ENCODE measurements around the gene PTPRT.

PTPRT gene

GRCh38 chr20:43003318-43003944 lies 186.3 kb downstream of the PTPRT start:
- Mint-ChIP-seq H3K9me3 (peaks cover 11% of the 10 kb centered on the region), H3K27me3 (no peaks in the 10 kb centered on the region)
- DNase-seq (ENCODE audit: low spot score in 2 of 2): no peak

GRCh38 chr20:42996141-42996540 lies 193.6 kb downstream of the PTPRT start:
- ATAC-seq (replicated peaks; ENCODE audit: extremely low read depth, poor library complexity, severe bottlenecking) (no peak), DNase-seq (ENCODE audit: low spot score in 2 of 2) (no peak)
- Mint-ChIP-seq H3K4me1 (no peaks in the 10 kb centered on the region), H3K36me3 (ENCODE audit: insufficient read depth) (peaks cover 2% of the 10 kb centered on the region), H3K9me3 (peaks cover 19% of the 10 kb centered on the region), H3K27ac (ENCODE audit: low read depth) (no peak overlapping the region), H3K27me3 (no peaks in the 10 kb centered on the region), H3K4me3 (no peak overlapping the region)

More at GRCh38 chr20:43003318-43003944, 186.3 kb downstream of the PTPRT start:
- H3K36me3 Mint-ChIP-seq (ENCODE audit: insufficient read depth): no peaks in the 10 kb centered on the region
- ATAC-seq (replicated peaks; ENCODE audit: extremely low read depth, poor library complexity, severe bottlenecking): no peak
- no peaks in the 10 kb centered on the region for H3K4me1 Mint-ChIP-seq
- H3K4me3 Mint-ChIP-seq: no peak overlapping the region
- no peak overlapping the region for H3K27ac Mint-ChIP-seq (ENCODE audit: low read depth)

DNA sequence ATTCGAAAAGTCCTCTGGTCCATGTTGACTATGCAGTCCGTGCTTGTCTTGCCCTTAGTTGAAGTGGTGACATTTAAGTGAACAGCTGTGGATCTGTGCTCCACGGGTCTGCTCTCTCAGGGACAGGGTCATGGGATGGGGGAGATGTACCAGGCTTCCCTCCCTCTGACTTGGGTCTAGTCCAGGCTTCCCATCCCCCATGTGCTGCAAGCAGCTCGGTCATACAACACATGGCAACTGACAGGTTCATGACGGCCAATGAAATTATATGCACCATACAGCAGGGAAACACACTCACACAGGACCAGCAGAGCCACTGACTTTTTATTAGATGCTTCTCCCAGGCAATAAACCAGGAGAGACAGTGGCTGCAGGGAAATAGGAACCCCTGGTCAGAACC lies 201.4 kb downstream of the PTPRT start:
- H3K27ac Mint-ChIP-seq (ENCODE audit: low read depth): no peak overlapping the region
- no peak for DNase-seq (ENCODE audit: low spot score in 2 of 2)
- H3K27me3 Mint-ChIP-seq: no peaks in the 10 kb centered on the region
- no peaks in the 10 kb centered on the region for H3K4me1 Mint-ChIP-seq
- no peak for ATAC-seq (replicated peaks; ENCODE audit: extremely low read depth, poor library complexity, severe bottlenecking)
- H3K4me3 Mint-ChIP-seq: no peak overlapping the region
- no peaks in the 10 kb centered on the region for H3K36me3 Mint-ChIP-seq (ENCODE audit: insufficient read depth)
- H3K9me3 Mint-ChIP-seq: peaks cover 12% of the 10 kb centered on the region

GRCh38 chr20:42987376-42988114 lies 202.2 kb downstream of the PTPRT start:
- DNase-seq (ENCODE audit: low spot score in 2 of 2) (no peak), ATAC-seq (replicated peaks; ENCODE audit: extremely low read depth, poor library complexity, severe bottlenecking) (no peak)
- H3K27ac Mint-ChIP-seq (ENCODE audit: low read depth): no peak overlapping the region

DNA sequence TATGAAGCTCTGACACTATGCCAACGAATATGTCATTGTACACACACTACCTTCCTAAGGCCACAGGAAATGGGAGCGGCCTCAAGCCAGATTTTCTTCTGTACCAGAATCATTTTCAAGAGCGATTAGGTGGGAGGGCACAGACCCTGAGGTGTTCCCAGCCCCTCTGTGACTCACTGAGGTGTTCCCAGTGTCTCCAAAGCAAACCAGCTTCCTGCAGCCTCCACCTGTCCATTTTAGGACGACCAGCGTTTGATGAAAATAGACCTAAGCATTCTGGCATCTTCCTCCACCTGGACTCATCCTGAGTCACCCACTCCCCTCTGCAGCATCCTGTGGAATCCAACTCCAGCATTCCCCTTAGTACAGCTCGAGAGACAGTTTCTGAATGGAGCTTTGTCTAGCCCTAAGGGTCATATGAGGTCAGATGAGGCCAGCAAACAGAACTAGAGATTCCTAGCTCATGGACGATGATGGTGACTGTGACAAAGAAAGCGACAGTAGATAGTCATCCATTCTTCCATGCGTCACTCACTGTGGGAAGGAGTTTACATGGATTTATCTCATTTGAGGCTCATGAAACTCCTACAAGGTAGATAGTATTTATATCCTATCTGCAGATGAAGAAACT lies 203.4 kb downstream of the PTPRT start:
- Mint-ChIP-seq H3K4me3 (no peak overlapping the region), H3K27me3 (no peaks in the 10 kb centered on the region), H3K36me3 (ENCODE audit: insufficient read depth) (no peaks in the 10 kb centered on the region), H3K9me3 (peaks cover 17% of the 10 kb centered on the region), H3K27ac (ENCODE audit: low read depth) (no peak overlapping the region), H3K4me1 (no peaks in the 10 kb centered on the region)
- ATAC-seq (replicated peaks; ENCODE audit: extremely low read depth, poor library complexity, severe bottlenecking) (no peak), DNase-seq (ENCODE audit: low spot score in 2 of 2) (no peak)

More at GRCh38 chr20:42987376-42988114, 202.2 kb downstream of the PTPRT start:
- Mint-ChIP-seq H3K4me3 (no peak overlapping the region), H3K4me1 (no peaks in the 10 kb centered on the region), H3K36me3 (ENCODE audit: insufficient read depth) (no peaks in the 10 kb centered on the region), H3K9me3 (peaks cover 12% of the 10 kb centered on the region), H3K27me3 (no peaks in the 10 kb centered on the region)

DNA sequence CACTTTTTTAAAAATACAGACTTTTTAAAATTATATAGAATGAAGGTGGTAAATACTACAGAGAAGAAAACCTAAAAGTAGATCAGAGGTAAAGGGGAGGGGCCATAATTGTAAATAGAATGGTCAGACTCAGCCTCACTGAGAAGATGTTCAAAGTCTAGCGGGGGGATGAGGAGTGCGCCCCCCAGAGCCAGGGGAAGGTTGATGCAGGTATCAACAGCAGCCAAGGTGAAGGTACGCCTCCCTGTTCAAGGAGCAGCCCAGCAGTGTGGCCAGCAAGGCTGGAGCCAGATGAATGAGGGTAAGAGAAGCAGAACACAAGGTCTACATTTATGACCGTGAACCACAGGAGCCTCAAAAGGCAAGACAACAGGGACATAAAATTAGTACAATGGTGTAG lies 204.1 kb downstream of the PTPRT start:
- no peaks in the 10 kb centered on the region for H3K4me1 Mint-ChIP-seq
- ATAC-seq (replicated peaks; ENCODE audit: extremely low read depth, poor library complexity, severe bottlenecking): no peak
- H3K4me3 Mint-ChIP-seq: no peak overlapping the region
- DNase-seq (ENCODE audit: low spot score in 2 of 2): no peak
- peaks cover 17% of the 10 kb centered on the region for H3K9me3 Mint-ChIP-seq
- no peaks in the 10 kb centered on the region for H3K27me3 Mint-ChIP-seq
- no peaks in the 10 kb centered on the region for H3K36me3 Mint-ChIP-seq (ENCODE audit: insufficient read depth)
- H3K27ac Mint-ChIP-seq (ENCODE audit: low read depth): no peak overlapping the region

GRCh38 chr20:42982218-42982617 lies 207.5 kb downstream of the PTPRT start:
- no peaks in the 10 kb centered on the region for H3K36me3 Mint-ChIP-seq (ENCODE audit: insufficient read depth)
- ATAC-seq (replicated peaks; ENCODE audit: extremely low read depth, poor library complexity, severe bottlenecking) (no peak), DNase-seq (ENCODE audit: low spot score in 2 of 2) (no peak)
- H3K4me1 Mint-ChIP-seq: no peaks in the 10 kb centered on the region
- peaks cover 10% of the 10 kb centered on the region for H3K9me3 Mint-ChIP-seq
- no peaks in the 10 kb centered on the region for H3K27me3 Mint-ChIP-seq
- no peak overlapping the region for H3K4me3 Mint-ChIP-seq
- no peak overlapping the region for H3K27ac Mint-ChIP-seq (ENCODE audit: low read depth)

- Mint-ChIP-seq H3K36me3 (ENCODE audit: insufficient read depth) (no peaks in the 10 kb centered on the region), H3K9me3 (peaks cover 10% of the 10 kb centered on the region), H3K27me3 (no peaks in the 10 kb centered on the region), H3K27ac (ENCODE audit: low read depth) (no peak overlapping the region), H3K4me1 (no peaks in the 10 kb centered on the region), H3K4me3 (no peak overlapping the region)
- ATAC-seq (replicated peaks; ENCODE audit: extremely low read depth, poor library complexity, severe bottlenecking): no peak
- DNase-seq (ENCODE audit: low spot score in 2 of 2): no peak
Measured at GRCh38 chr20:42981253-42981652, 208.5 kb downstream of the PTPRT start.

DNA sequence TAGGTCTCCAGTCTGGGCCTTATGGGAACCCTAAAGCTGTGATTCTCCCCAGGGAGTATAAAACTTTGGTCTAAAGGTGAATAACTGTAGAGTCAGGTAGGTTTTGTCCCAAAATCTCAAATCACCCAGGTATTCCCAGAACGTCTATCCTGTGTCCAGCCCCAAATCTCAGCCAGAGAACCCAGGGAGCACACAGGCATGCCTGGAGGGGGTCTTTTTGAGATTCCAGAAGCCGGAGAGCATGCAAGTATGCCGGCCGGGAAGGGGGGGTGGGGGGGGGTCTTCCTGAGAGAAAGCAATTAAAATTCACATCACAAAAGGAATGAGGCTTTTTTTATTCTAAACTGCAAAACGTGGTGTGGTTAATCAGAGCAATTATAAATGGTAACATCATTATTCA lies 210.0 kb downstream of the PTPRT start:
- no peak for ATAC-seq (replicated peaks; ENCODE audit: extremely low read depth, poor library complexity, severe bottlenecking)
- no peak overlapping the region for H3K27ac Mint-ChIP-seq (ENCODE audit: low read depth)
- no peak overlapping the region for H3K4me3 Mint-ChIP-seq
- DNase-seq (ENCODE audit: low spot score in 2 of 2): no peak
- H3K9me3 Mint-ChIP-seq: peaks cover 8% of the 10 kb centered on the region
- no peaks in the 10 kb centered on the region for H3K4me1 Mint-ChIP-seq
- H3K36me3 Mint-ChIP-seq (ENCODE audit: insufficient read depth): no peaks in the 10 kb centered on the region
- H3K27me3 Mint-ChIP-seq: no peaks in the 10 kb centered on the region

DNA sequence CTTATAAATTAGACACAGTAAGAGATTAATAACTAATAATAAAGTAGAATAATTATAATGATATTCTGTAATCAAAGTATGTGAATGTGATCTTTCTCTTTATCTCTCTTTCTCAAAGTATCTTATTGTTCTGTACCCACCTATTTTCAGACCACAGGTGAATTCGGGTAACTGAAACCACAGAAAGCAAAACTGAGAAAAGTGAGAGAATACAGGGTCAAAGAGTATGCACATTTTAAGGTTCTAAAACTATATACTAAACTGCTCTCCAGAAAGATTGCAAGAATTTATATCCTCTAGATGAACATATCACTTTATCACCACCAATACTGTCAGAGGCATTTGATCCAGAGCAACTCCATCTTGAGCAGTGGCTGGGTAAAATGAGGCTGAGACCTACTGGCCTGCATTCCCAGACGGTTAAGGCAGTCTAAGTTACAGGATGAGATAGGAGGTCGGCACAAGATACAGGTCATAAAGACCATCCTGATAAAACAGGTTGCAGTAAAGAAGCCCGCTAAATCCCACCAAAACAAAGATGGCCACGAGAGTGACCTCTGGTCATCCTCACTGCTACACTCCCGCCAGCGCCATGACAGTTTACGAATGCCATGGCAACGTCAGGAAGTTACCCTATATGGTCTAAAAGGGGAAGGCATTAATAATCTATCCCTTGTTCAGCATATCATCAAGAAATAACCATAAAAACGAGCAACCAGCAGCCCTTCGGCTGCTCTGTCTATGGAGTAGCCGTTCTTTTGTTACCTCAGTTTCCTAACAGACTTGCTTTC lies 211.3 kb downstream of the PTPRT start:
- Mint-ChIP-seq H3K27ac (ENCODE audit: low read depth) (no peak overlapping the region), H3K36me3 (ENCODE audit: insufficient read depth) (no peaks in the 10 kb centered on the region), H3K9me3 (peaks cover 11% of the 10 kb centered on the region), H3K27me3 (no peaks in the 10 kb centered on the region), H3K4me1 (no peaks in the 10 kb centered on the region), H3K4me3 (no peak overlapping the region)
- DNase-seq (ENCODE audit: low spot score in 2 of 2): no peak
- no peak for ATAC-seq (replicated peaks; ENCODE audit: extremely low read depth, poor library complexity, severe bottlenecking)

DNA sequence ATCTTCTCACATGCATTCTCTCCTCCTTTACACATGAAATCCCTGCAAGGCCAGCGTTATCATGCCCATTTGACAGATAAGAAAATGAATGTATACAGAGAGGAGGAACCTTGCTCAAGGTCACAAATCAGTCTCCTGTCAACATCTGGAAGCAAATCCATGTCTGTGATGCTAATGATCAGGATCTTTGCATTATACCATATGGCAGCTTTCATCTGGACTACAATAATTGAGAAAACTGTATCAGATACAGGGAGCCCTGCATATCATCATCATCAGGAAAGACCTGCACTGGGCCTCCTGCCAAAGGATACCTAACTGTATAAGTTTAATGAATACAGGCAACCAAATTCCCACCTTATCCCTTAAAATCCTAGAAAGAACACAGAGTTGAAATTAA lies 213.7 kb downstream of the PTPRT start:
- Mint-ChIP-seq H3K36me3 (ENCODE audit: insufficient read depth) (no peaks in the 10 kb centered on the region), H3K27ac (ENCODE audit: low read depth) (no peak overlapping the region), H3K4me1 (no peaks in the 10 kb centered on the region), H3K9me3 (peaks cover 6% of the 10 kb centered on the region), H3K4me3 (no peak overlapping the region), H3K27me3 (no peaks in the 10 kb centered on the region)
- ATAC-seq (replicated peaks; ENCODE audit: extremely low read depth, poor library complexity, severe bottlenecking) (no peak), DNase-seq (ENCODE audit: low spot score in 2 of 2) (no peak)

DNA sequence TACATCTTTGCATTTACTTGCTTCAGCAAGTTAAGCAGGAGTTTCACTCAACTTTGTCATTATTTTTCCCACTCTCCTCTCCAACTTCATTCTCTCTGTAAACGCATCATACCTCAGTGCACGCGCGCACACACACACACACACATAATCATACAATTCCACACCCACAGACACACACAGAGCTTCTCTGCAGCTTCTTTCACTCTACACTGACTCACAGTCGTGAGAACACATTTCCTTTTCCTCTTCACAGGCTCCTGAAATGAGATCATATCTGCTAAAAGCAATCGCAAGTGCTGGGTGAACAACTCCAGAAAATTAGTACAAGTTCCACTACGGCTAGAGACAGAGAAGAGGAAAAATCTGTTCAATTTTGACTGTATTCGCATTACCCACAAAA lies 215.4 kb downstream of the PTPRT start:
- Mint-ChIP-seq H3K27me3 (no peaks in the 10 kb centered on the region), H3K4me1 (no peaks in the 10 kb centered on the region), H3K9me3 (peaks cover 6% of the 10 kb centered on the region), H3K4me3 (no peak overlapping the region), H3K36me3 (ENCODE audit: insufficient read depth) (no peaks in the 10 kb centered on the region), H3K27ac (ENCODE audit: low read depth) (no peak overlapping the region)
- no peak for ATAC-seq (replicated peaks; ENCODE audit: extremely low read depth, poor library complexity, severe bottlenecking)
- DNase-seq (ENCODE audit: low spot score in 2 of 2): no peak
